Ovary (tissue), 3 donors: Measurements from ENCODE around the gene LIN37.

Experiments used
- CTCF ChIP-seq, 3 donors: fragments of 450-650 bp in 2 of 3; fragments of 200-600 bp in 1 of 3; IDR thresholded peaks; one replicate each; pipeline versions ENCODE4 v1.5.1 to v1.8.0; 2016 to 2022; ENCODE audit warnings: antibody characterized with exemption in 3 of 3, mild to moderate bottlenecking in 1 of 3
- EP300 ChIP-seq: sonication (generic); formaldehyde crosslinking; IDR thresholded peaks from one replicate; pipeline ENCODE4 v1.6.1; 2017; ENCODE audit warnings: antibody characterized with exemption
- POLR2A ChIP-seq: fragments of 450-650 bp; IDR thresholded peaks from one replicate; pipeline ENCODE4 v1.6.1; 2017; ENCODE audit warnings: antibody characterized with exemption, mild to moderate bottlenecking, moderate library complexity
- donor health status: DM: no; HTN: no; CAD: no.

DNA sequence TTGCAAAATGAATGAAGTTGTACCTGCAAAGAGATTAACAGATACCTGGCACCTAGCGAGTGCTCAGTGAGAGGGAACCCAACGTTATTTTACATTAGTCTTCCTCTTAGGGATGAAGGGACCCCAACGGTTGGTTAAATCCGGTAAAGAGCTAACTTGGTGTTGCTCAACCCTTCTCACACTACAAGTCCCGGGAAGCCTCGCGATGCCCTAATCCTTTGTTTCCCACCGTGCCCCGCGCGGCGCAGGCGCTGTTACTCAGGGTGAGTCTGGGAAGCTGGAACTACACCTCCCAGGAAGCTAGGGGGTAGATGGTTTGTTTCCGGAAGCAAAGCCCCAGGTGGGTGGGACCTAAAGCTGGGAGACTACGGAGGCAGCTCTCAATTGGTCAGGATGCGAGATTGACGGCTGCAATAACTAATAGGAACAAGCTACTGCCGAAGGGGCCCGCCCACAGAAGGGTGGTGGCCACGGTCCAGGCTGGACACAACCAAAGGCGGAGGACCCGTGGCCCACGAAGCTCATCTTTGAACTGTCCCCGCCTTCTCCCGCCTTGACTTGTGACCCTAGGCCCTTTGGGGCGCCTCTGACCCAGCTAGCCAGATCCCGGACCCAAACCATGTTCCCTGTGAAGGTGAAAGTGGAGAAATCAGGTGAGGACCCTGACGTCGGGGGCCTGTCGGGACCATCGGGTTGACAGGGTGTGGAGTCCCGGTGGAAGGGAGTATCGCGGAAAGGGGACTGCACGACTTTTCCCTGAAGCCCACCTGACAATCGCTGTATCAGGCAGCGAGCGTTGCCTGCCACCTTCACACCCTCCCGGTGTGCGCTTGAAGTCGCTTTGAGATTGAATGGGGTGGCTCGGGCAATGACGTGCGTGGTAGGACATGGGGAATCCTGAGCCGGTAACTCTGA is at the start of gene LIN37:
- peak; percentile 94 for TF ChIP-seq POLR2A
- TF ChIP-seq CTCF (IDR thresholded peaks at IDR 0.05): peak; percentile 9 to 55 (median 19)
- no peak for TF ChIP-seq EP300
